Measurements from ENCODE around the gene ZBTB32.

DNA sequence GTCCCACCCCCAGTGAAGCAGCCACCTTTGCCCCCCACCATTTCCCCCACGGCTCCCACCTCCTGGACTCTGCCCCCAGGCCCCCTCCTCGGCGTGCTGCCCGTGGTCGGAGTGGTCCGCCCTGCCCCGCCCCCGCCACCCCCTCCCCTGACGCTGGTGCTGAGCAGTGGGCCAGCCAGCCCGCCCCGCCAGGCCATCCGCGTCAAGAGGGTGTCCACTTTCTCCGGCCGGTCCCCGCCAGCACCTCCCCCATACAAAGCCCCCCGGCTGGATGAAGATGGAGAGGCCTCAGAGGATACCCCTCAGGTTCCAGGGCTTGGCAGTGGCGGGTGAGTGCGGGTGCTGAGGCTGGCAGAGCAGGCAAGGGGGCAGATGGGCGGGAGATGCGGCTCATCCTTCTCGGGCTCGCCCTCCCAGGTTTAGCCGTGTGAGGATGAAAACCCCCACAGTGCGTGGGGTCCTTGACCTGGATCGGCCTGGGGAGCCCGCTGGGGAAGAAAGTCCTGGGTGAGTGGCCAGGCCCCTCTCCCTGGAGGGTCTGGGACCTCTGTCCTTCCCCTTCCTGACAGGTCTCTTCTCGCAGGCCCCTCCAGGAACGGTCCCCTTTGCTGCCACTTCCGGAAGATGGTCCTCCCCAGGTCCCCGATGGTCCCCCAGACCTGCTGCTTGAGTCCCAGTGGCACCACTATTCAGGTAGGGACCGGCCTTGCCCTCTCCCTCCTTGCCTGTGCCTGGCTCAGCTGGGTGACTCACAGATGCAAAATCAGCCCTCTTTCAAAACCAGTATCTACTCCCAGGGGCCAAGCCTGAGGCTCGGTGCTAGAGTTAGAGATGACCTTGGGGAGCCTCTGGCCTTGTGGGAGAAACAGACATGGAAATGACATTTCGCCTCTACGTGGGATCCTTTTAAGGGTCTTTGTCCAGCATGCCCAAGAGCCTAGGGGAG lies 29.1 kb downstream of the ZBTB32 start:
- TF ChIP-seq CTCF (IDR thresholded peaks at IDR 0.05; ENCODE audit: low read depth, low read length, poor library complexity, severe bottlenecking) (no peak), EZH2phosphoT487 (IDR thresholded peaks at IDR 0.05; ENCODE audit: borderline replicate concordance, low read length) (no peak)
